HepG2 (cell line): ENCODE measurements around the gene PSMD1. TPM values are rescaled to one million over a fixed set of nuclear protein-coding genes. Genes with fewer than 3 reads are reported as not detected.

ENCODE experiments used
- ATAC-seq: fragments of 200-7000 bp; cut with Tn5 transposase; 3 replicates; pipeline ENCODE4 v1.9.1; 2020; ENCODE audit warnings: mild to moderate bottlenecking, moderate library complexity
- BruUV-seq: library from RNA; stranded (reverse); fragments of 400-500 nt; replicated peaks from 2 replicates; lab custom pipeline; 2021; lab: Mats Ljungman, UMichigan
- CTCF ChIA-PET: fragments of 300-600 bp; formaldehyde crosslinking; extraction: SDS; loops from one replicate; lab custom pipeline; 2021; ENCODE audit warnings: low total read pairs, inconsistent platforms, low intra/inter-chr PET ratio; lab: Yijun Ruan, JAX
- POLR2A ChIA-PET: fragments of 350-600 bp; sonication (Branson Sonifier 250); formaldehyde crosslinking; loops from one replicate; lab custom pipeline; 2020; ENCODE audit warnings: antibody characterized with exemption, inconsistent platforms; lab: Yijun Ruan, JAX
- DNase-seq: peaks from one replicate; pipeline ENCODE4 v3.0.0-alpha.2; 2015; ENCODE audit warnings: low spot score
- FAIRE-seq: peaks from 3 replicates; lab custom pipeline; 2011; peaks lifted over from hg19 to GRCh38; lab: Jason Lieb, UNC
- H2AFZ ChIP-seq: one replicate; pipeline ENCODE4 v1.6.1; 2011; ENCODE audit warnings: low read length, inconsistent platforms
- H3K27ac ChIP-seq: fragments of 300-600 bp; 3 replicates; pipeline ENCODE4 v1.8.0; 2011; ENCODE audit warnings: mixed run types, mild to moderate bottlenecking, mixed read lengths, low read length, inconsistent platforms; ENCODE audit not compliant: insufficient read depth; ENCODE audit errors: extremely low read length
- H3K27me3 ChIP-seq, 2 experiments: fragments of 200-600 bp in 1 of 2; 2 replicates in 1 of 2; 3 replicates in 1 of 2; pipeline versions ENCODE4 v1.6.0 to v1.8.0; 2011; ENCODE audit warnings: low read length in 2 of 2, mild to moderate bottlenecking in 2 of 2, moderate library complexity in 2 of 2, inconsistent platforms in 1 of 2; ENCODE audit not compliant: insufficient read depth in 2 of 2, control insufficient read depth in 1 of 2
- H3K36me3 ChIP-seq, 2 experiments: fragments of 200-600 bp in 1 of 2; replicated peaks in 1 of 2; 2 replicates in 1 of 2; 3 replicates in 1 of 2; pipeline versions ENCODE4 v1.5.1 to v1.8.0; 2011; ENCODE audit warnings: low read length in 2 of 2, inconsistent platforms in 1 of 2; ENCODE audit not compliant: insufficient read depth in 2 of 2, control insufficient read depth in 1 of 2
- H3K4me1 ChIP-seq: 2 replicates; pipeline ENCODE4 v1.5.1; 2012; ENCODE audit warnings: low read length, inconsistent platforms; ENCODE audit not compliant: insufficient read depth
- H3K4me2 ChIP-seq: 2 replicates; pipeline ENCODE4 v1.6.0; 2011; ENCODE audit warnings: low read depth, low read length, inconsistent platforms
- H3K4me3 ChIP-seq, 3 experiments: fragments of 200-600 bp in 1 of 3; sonication (generic), shearing (Covaris generic) in 1 of 3; replicated peaks in 1 of 3; 2 replicates each; pipeline ENCODE4 v1.5.1; 2011 to 2016; ENCODE audit warnings: low read length in 3 of 3, inconsistent platforms in 2 of 3, low read depth in 2 of 3, mild to moderate bottlenecking in 2 of 3, control low read depth in 1 of 3, mixed read lengths in 1 of 3; ENCODE audit not compliant: insufficient read depth in 1 of 3
- H3K79me2 ChIP-seq: one replicate; pipeline ENCODE4 v1.6.1; 2011; ENCODE audit warnings: low read length, inconsistent platforms; ENCODE audit not compliant: insufficient read depth
- H3K9ac ChIP-seq: 2 replicates; pipeline ENCODE4 v1.6.0; 2011; ENCODE audit warnings: mild to moderate bottlenecking, low read depth, low read length, inconsistent platforms; ENCODE audit not compliant: insufficient read depth
- H3K9me3 ChIP-seq: 2 replicates; pipeline ENCODE4 v1.5.1; 2012; ENCODE audit warnings: mild to moderate bottlenecking, low read length
- H4K20me1 ChIP-seq: 2 replicates; pipeline ENCODE4 v1.6.0; 2011; ENCODE audit warnings: inconsistent platforms, mild to moderate bottlenecking, low read length, moderate library complexity; ENCODE audit not compliant: insufficient read depth
- CBX5 ChIP-seq: sonication (generic); formaldehyde crosslinking; IDR thresholded peaks from 2 replicates; pipeline ENCODE4 v1.4.0; 2020; ENCODE audit warnings: missing genetic modification reagents, borderline replicate concordance
- CHD2 ChIP-seq: IDR thresholded peaks from 2 replicates; pipeline ENCODE4 v1.6.1; 2011; ENCODE audit warnings: low read depth, low read length, improper control_type of control experiment
- FOXJ3 ChIP-seq: sonication (generic); formaldehyde crosslinking; IDR thresholded peaks from 2 replicates; pipeline ENCODE4 v1.4.0; 2020; ENCODE audit warnings: missing genetic modification reagents, mild to moderate bottlenecking, borderline replicate concordance
- HDAC2 ChIP-seq: sonication (generic); formaldehyde crosslinking; IDR thresholded peaks from 2 replicates; pipeline ENCODE4 v1.4.0; 2020; ENCODE audit warnings: missing genetic modification reagents
- PLRG1 ChIP-seq: fragments of 450-650 bp; conservative IDR thresholded peaks from 2 replicates; pipeline ENCODE4 v1.6.1; 2016
- ZFP36 ChIP-seq: fragments of 150-350 bp; IDR thresholded peaks from 2 replicates; pipeline ENCODE4 v1.6.1; 2018; ENCODE audit warnings: borderline replicate concordance, low read length, low read depth; ENCODE audit not compliant: partially characterized antibody
- ZIK1 ChIP-seq: sonication (generic); formaldehyde crosslinking; IDR thresholded peaks from 2 replicates; pipeline ENCODE4 v1.5.0; 2020; ENCODE audit warnings: mild to moderate bottlenecking, low read depth, missing genetic modification reagents, borderline replicate concordance
- ZNF329 ChIP-seq: sonication (generic); formaldehyde crosslinking; IDR thresholded peaks from 2 replicates; pipeline ENCODE4 v1.9.0; 2021; ENCODE audit warnings: low read depth, mild to moderate bottlenecking, missing genetic modification reagents
- ZNF569 ChIP-seq: sonication (generic); formaldehyde crosslinking; IDR thresholded peaks from 2 replicates; pipeline ENCODE4 v1.5.0; 2020; ENCODE audit warnings: mild to moderate bottlenecking, missing genetic modification reagents, moderate library complexity, borderline replicate concordance
- WGBS: methylation state at CpG from one replicate; pipeline ENCODE4 v1.1.6; 2017; ENCODE audit warnings: low lambda C conversion rate; 5-methylcytosine and 5-hydroxymethylcytosine counted together
- in situ Hi-C: cut with HindIII; loops from 2 replicates; pipeline ENCODE4 v1.10.0; 2017; ENCODE audit warnings: low pct_unique_long_range_greater_than_20kb; ENCODE audit not compliant: extremely low pct_ligation_motif_present
- intact Hi-C: fragments of 100-400 bp; cut with micrococcal nuclease; formaldehyde crosslinking; loops from one replicate; pipeline ENCODE4 v1.10.0; 2022; ENCODE audit not compliant: unreplicated experiment
- polyA plus RNA-seq, 8 experiments: library from polyadenylated mRNA; depleted of rRNA in 3 of 8; stranded (reverse) in 7 of 8; unstranded in 1 of 8; fragments of >200 nt; fragmentation: Illumina TruSeq in 4 of 8; extraction: Trizol in 4 of 8; gene quantifications; 2 replicates each; pipeline versions ENCODE4 v1.2.1 to v1.2.3, GENCODE V29; 2011 to 2016; ENCODE audit warnings: low read depth in 4 of 8, missing spikeins in 1 of 8, mixed read lengths in 1 of 8; ENCODE audit not compliant: insufficient read depth in 1 of 8
- total RNA-seq, 5 experiments: library from RNA; depleted of rRNA; stranded (reverse); fragments of >200 nt; fragmentation: Illumina TruSeq; extraction: Trizol; gene quantifications; 2 replicates each; pipeline ENCODE4 v1.2.3, GENCODE V29; 2016; ENCODE audit warnings: low read depth in 1 of 5
- TF ChIP-seq, protein P1 (sequence below): sonication (generic); formaldehyde crosslinking; IDR thresholded peaks from 2 replicates; pipeline ENCODE4 v1.8.1; 2023; ENCODE audit warnings: mild to moderate bottlenecking, inconsistent platforms, moderate library complexity, missing genetic modification reagents, borderline replicate concordance
- TF ChIP-seq, protein P2 (sequence below): IDR thresholded peaks from 2 replicates; pipeline ENCODE4 v1.6.1; 2012; ENCODE audit warnings: low read length, improper control_type of control experiment
- TF ChIP-seq, protein P3 (sequence below): IDR thresholded peaks from 2 replicates; pipeline ENCODE4 v1.6.1; 2016
- TF ChIP-seq, protein P4 (sequence below): sonication (generic); formaldehyde crosslinking; IDR thresholded peaks from 2 replicates; pipeline ENCODE4 v1.4.0; 2020; ENCODE audit warnings: missing genetic modification reagents, borderline replicate concordance

Gene PSMD1
- total and polyA plus RNA-seq, 2 of the 13 experiments (the other 11 are each of a cell fraction or from before 2014, with no cell fraction given): 136 to 191 TPM

DNA sequence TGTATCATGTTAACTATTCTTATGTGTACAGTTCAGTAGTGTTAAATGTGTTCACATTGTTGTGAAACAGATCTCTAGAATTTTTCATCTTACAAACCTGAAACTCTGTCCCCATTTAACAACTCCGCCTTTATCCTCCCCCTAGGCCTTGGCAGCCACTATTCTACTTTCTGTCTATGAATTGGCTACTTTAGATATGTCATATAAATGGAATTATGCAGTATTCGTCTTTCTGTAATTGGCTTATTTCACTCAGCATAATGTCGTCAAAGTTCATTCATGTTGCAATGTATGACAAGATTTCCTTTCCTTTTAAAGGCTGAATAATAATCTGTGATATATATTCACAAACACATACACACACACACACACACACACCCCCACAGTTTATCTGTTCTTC, 154.1 kb downstream of the PSMD1 start:
- Histone ChIP-seq H3K36me3 (peaks cover 4 to 7% of the 10 kb centered on the region in 2 experiments; a peak in 4 of 5 replicates), H3K4me1 (peaks cover 26% of the 10 kb centered on the region), H3K79me2 (no peaks in the 10 kb centered on the region), H3K27me3 (no peaks in the 10 kb centered on the region), H3K27ac (no peak overlapping the region), H3K9me3 (no peaks in the 10 kb centered on the region), H2AFZ (no peak overlapping the region), H3K9ac (no peak overlapping the region), H4K20me1 (no peaks in the 10 kb centered on the region), H3K4me2 (no peak overlapping the region), H3K4me3 (no peak overlapping the region)
- BruUV-seq: no TSS peak
- DNase-seq (no peak), ATAC-seq (no peak), FAIRE-seq (no peak)
- intact Hi-C loops: no loop called here
- ChIA-PET CTCF (no interaction called here), POLR2A (no interaction called here)
- in situ Hi-C loops: no loop called here
- 95% methylated on average over 3 of the region's 3 CpGs for WGBS
- no peak for TF ChIP-seq CBX5 (CRISPR knock-in tag)
- TF ChIP-seq CHD2: no peak
- no peak for TF ChIP-seq FOXJ3
- no peak for TF ChIP-seq ZFP36
- TF ChIP-seq, protein P1, sequence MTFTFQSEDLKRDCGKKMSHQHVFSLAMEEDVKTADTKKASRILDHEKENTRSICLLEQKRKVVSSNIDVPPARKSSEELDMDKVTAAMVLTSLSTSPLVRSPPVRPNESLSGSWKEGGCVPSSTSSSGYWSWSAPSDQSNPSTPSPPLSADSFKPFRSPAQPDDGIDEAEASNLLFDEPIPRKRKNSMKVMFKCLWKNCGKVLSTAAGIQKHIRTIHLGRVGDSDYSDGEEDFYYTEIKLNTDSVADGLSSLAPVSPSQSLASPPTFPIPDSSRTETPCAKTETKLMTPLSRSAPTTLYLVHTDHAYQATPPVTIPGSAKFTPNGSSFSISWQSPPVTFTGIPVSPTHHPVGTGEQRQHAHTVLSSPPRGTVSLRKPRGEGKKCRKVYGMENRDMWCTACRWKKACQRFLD (CRISPR knock-in tag): no peak
- TF ChIP-seq, protein P2, sequence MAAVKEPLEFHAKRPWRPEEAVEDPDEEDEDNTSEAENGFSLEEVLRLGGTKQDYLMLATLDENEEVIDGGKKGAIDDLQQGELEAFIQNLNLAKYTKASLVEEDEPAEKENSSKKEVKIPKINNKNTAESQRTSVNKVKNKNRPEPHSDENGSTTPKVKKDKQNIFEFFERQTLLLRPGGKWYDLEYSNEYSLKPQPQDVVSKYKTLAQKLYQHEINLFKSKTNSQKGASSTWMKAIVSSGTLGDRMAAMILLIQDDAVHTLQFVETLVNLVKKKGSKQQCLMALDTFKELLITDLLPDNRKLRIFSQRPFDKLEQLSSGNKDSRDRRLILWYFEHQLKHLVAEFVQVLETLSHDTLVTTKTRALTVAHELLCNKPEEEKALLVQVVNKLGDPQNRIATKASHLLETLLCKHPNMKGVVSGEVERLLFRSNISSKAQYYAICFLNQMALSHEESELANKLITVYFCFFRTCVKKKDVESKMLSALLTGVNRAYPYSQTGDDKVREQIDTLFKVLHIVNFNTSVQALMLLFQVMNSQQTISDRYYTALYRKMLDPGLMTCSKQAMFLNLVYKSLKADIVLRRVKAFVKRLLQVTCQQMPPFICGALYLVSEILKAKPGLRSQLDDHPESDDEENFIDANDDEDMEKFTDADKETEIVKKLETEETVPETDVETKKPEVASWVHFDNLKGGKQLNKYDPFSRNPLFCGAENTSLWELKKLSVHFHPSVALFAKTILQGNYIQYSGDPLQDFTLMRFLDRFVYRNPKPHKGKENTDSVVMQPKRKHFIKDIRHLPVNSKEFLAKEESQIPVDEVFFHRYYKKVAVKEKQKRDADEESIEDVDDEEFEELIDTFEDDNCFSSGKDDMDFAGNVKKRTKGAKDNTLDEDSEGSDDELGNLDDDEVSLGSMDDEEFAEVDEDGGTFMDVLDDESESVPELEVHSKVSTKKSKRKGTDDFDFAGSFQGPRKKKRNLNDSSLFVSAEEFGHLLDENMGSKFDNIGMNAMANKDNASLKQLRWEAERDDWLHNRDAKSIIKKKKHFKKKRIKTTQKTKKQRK: no peak
- TF ChIP-seq PLRG1: no peak
- no peak for TF ChIP-seq ZIK1 (CRISPR knock-in tag)
- TF ChIP-seq, protein P3, sequence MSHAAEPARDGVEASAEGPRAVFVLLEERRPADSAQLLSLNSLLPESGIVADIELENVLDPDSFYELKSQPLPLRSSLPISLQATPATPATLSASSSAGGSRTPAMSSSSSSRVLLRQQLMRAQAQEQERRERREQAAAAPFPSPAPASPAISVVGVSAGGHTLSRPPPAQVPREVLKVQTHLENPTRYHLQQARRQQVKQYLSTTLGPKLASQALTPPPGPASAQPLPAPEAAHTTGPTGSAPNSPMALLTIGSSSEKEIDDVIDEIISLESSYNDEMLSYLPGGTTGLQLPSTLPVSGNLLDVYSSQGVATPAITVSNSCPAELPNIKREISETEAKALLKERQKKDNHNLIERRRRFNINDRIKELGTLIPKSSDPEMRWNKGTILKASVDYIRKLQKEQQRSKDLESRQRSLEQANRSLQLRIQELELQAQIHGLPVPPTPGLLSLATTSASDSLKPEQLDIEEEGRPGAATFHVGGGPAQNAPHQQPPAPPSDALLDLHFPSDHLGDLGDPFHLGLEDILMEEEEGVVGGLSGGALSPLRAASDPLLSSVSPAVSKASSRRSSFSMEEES (CRISPR knock-in tag): no peak
- TF ChIP-seq, protein P4, sequence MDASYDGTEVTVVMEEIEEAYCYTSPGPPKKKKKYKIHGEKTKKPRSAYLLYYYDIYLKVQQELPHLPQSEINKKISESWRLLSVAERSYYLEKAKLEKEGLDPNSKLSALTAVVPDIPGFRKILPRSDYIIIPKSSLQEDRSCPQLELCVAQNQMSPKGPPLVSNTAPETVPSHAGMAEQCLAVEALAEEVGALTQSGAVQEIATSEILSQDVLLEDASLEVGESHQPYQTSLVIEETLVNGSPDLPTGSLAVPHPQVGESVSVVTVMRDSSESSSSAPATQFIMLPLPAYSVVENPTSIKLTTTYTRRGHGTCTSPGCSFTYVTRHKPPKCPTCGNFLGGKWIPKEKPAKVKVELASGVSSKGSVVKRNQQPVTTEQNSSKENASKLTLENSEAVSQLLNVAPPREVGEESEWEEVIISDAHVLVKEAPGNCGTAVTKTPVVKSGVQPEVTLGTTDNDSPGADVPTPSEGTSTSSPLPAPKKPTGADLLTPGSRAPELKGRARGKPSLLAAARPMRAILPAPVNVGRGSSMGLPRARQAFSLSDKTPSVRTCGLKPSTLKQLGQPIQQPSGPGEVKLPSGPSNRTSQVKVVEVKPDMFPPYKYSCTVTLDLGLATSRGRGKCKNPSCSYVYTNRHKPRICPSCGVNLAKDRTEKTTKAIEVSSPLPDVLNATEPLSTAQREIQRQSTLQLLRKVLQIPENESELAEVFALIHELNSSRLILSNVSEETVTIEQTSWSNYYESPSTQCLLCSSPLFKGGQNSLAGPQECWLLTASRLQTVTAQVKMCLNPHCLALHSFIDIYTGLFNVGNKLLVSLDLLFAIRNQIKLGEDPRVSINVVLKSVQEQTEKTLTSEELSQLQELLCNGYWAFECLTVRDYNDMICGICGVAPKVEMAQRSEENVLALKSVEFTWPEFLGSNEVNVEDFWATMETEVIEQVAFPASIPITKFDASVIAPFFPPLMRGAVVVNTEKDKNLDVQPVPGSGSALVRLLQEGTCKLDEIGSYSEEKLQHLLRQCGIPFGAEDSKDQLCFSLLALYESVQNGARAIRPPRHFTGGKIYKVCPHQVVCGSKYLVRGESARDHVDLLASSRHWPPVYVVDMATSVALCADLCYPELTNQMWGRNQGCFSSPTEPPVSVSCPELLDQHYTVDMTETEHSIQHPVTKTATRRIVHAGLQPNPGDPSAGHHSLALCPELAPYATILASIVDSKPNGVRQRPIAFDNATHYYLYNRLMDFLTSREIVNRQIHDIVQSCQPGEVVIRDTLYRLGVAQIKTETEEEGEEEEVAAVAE (CRISPR knock-in tag): no peak
- TF ChIP-seq HDAC2 (CRISPR knock-in tag): no peak
- TF ChIP-seq ZNF329 (CRISPR knock-in tag): no peak
- no peak for TF ChIP-seq ZNF569 (CRISPR knock-in tag)
